A172 (cell line): Measurements from ENCODE around the gene UGT1A10. TPM values are rescaled to one million over a fixed set of nuclear protein-coding genes. Genes with fewer than 3 reads are reported as not detected.
A peak's percentile ranks its signal among the peaks of the same experiment; 100 is the strongest.
"Not testable (repeated sequence)": the region's sequence is repeated elsewhere in the genome, so short reads cannot be mapped to it uniquely, and the experiment has no call there.

Source experiments
- DNase-seq: peaks from one replicate; pipeline ENCODE4 v3.0.0-alpha.2; 2015; ENCODE audit warnings: low spot score
- total RNA-seq: library from RNA; depleted of rRNA; stranded (reverse); fragments of >200 nt; shearing (Covaris generic); gene quantifications from 2 replicates; pipeline ENCODE4 v1.2.3, GENCODE V29; 2014

The UGT1A10 gene
- total RNA-seq, 1 experiment from 2014 or later, result not detected

DNA sequence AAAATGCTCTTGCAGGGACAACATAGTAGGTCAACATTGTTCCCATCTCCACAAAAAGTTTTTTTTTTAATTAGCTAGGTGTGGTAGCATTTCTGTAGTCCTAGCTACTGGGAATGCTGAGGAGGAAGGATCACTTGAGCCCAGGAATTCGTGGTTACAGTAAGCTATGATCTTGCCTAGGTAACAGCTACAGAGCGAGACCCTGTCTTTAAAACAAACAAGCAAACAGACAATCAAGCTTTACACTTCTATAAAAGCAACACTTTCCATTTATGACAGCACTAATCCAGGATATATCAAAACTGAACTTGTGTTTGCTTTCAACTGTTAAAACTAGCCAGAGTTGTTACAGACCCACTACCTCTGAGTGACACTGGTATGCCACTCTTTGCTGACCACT, 104.6 kb downstream of the UGT1A10 start:
- no peak for DNase-seq

DNA sequence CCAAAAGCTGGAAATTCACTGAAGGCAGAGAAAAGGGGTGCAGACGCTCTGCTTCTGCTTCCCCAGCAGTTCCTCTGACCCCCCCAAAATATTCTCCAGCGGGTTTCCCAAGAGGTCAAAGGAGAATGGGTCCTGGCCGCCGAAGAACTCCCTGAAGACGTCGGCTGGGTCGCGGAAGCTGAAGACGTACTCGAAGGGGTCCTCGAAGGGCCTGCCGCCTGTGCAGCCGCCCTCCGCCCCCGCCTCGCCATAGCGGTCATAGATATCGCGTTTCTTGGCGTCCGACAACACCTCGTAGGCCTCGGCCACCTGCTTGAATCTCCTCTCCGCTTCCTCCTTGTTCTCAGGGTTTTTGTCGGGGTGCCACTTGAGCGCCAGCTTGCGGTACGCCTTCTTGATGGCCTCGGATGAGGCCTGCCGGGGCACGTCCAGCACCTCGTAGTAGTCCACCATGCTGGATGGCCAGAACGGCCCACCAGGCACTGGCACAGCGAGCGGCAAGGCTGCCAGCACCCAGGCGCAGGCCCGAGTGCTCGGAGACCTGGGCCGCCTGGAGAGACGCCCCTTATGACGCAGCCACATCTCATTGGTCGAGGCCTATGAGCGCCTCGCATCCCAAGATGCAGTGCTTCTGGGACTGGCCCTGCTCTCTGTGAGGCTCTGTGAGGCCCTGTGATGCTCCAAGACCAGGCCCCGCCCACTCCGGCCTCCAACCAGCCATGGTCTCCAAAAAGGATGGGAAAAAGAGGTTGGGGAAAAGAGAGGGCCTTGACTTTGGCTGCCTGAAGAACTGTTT, 107.4 kb downstream of the UGT1A10 start:
- DNase-seq, result no peak

DNA sequence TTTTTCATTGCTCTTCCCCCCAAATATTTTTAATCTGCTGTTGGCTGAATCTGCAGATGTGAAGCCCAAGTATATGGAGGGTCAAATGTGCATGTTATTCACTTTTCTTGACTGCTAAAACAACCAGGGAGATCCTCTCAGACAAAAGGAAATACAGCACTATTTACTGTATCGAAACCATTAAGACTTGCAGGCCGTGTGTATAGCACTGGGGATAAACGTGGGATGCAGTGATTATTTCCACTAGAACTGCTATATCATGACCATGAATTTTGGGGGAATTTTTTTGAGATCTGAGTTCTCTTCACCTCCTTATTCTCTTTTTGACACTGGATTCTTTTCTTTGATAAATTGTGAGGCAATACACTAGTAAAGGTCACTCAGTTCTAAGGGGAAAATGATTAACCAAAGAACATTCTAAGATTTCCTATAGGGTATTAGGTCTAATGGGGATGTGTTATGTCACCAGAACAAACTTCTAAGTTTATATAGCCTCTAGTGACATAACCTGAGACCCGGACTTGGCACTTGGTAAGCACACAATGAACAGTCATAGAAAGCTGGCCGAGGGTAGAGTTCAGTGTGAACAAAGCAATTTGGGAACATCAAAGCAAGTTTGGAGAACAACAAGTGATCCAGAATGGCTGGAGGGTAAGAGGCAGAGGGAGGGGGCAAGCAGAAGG, 109.0 kb downstream of the UGT1A10 start:
- no peak for DNase-seq

DNA sequence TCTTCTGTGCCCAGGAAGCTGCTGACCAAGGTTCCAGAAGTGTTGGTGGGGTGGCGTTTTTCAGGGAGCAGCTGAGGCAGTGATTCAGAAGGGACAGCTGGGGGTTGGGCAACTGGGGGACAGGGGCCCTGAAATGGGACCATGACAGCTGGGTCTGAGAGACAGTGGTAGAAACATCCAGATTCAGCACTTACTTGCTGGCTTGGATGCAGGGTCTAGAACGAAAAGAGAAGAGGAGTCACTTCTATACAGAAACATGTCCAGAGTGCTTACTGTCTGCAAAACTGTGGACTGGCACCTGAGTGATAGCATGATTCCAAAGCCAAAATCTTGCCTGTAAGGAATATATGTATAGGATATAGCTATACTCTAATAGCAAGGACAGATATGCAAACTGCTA, 109.6 kb downstream of the UGT1A10 start:
- DNase-seq, result not testable (repeated sequence)

DNA sequence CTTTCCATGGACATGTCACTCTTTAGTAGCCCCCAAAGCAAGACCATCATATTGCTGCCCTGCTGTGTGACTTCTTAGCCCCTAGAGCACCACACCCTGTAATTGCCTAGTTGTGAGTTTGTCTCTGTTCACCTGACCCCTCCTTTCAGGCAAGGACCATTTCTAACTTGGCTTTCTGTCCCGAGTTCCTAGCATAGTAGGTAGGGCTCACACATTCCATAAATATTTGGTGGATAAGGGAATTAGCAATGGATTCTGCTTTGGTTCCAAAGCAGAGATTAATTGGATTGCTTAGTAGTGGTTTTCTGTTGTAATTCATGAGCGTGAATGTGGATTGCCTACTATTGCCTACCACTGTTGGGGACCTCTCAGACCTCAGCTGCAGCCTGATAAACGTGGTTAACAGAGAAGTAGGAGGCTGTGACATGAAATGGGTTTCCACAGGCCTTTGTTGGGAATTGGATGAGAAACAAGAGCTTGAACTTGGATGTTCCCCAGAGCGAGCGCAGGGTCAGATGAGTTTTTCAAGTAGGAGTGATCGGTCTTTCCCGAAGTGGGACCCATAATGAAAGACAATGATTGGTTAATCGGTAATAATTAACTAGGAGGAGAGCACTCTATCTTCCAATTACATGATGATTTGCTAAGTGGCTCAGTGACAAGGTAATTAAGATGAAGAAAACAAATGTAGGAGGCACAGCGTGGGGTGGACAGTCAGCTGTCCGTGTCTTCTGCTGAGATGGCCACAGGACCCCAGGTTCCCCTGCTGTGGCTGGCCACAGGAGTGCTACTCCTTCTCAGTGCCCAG, 110.4 kb downstream of the UGT1A10 start:
- peak; percentile 46 for DNase-seq

DNA sequence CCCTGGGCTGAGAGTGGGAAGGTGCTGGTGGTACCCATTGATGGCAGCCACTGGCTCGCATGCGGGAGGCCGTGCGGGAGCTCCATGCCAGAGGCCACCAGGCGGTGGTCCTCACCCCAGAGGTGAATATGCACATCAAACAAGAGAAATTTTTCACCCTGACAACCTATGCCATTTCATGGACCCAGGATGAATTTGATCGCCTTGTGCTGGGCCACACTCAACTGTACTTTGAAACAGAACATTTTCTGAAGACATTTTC, 111.0 kb downstream of the UGT1A10 start:
- DNase-seq, result no peak

DNA sequence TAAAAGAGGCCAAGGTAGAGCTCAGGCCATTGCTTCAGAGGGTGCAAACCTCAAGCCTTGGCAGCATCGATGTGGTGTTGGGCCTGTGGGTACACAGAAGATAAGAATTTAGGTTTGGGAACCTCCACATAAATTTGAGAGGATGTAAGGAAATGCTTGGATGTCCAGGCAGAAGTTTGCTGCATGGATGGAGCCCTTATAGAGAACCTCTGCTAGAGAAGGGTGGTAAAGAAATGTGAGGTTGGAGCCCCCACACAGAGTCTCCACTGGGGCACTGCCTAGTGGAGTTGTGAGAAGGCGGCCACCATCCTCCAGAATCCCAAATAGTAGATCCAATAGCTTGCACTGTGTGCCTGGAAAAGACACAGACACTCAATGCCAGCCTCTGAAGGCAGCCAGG, 114.4 kb downstream of the UGT1A10 start:
- not testable (repeated sequence) for DNase-seq

DNA sequence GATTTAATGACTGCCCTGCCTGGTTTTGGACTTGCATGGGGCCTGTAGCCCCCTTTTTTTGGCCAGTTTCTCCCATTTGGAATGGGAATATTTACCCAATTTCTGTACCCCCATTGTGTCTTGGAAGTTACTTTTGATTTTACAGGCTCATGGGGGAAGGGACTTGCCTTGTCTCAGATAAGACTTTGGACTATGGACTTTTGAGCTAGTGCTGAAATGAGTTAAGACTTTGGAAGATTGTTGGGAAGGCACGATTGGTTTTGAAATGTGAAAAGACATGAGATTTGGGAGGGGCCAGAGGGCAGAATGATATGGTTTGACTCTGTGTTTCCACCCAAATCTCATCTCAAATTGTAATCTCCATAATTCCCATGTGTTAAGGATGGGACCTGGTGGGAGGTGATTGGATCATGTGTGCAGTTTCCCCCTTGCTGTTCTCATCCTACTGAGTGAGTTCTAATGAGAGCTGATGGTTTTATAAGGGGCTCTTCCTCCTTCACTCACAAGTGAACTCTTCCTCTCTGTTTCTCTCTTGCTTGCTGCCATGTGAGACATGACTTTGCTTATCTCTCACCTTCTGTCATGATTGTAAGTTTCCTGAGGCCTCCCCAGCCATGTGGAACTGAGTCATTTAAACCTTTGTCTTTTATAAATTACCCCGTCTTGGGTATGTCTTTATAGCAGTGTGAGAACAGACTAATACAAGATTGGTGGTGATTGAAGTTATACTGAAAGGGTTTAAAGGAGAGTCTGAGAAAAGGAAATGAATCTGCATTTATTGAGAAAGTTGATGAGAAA, 115.2 kb downstream of the UGT1A10 start:
- DNase-seq, result not testable (repeated sequence)

DNA sequence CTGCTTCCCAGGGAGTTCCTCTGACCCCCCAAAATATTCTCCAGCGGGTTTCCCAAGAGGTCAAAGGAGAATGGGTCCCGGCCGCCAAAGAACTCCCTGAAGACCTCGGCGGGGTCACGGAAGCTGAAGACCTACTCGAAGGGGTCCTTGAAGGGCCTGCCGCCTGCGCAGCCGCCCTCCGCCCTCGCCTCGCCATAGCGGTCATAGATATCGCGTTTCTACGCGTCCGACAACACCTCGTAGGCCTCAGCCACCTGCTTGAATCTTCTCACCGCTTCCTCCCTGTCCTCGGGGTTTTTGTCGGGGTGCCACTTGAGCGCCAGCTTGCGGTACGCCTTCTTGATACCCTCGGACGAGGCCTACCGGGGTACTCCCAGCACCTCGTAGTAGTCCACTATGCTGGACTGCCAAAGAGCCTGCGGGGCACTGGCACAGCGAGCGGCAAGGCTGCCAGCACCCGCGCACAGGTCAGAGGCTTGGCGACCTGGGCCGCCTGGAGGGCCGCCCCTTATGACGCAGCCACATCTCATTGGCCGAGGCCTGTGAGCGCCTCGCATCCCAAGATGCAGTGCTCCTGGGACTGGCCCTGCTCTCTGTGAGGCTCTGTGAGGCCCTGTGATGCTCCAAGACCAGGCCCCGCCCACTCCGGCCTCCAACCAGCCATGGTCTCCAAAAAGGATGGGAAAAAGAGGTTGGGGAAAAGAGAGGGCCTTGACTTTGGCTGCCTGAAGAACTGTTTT, 118.8 kb downstream of the UGT1A10 start:
- DNase-seq, result no peak

DNA sequence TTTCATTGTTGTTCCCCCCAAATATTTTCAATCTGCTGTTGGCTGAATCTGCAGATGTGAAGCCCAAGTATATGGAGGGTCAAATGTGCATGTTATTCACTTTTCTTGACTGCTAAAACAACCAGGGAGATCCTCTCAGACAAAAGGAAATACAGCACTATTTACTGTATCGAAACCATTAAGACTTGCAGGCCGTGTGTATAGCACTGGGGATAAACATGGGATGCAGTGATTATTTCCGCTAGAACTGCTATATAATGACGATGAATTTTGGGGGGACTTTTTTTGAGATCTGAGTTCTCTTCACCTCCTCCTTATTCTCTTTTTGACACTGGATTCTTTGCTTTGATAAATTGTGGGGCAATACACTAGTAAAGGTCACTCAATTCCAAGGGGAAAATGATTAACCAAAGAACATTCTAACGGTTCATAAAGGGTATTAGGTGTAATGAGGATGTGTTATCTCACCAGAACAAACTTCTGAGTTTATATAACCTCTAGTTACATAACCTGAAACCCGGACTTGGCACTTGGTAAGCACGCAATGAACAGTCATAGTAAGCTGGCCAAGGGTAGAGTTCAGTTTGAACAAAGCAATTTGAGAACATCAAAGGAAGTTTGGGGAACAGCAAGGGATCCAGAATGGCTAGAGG, 120.3 kb downstream of the UGT1A10 start:
- DNase-seq, result no peak

DNA sequence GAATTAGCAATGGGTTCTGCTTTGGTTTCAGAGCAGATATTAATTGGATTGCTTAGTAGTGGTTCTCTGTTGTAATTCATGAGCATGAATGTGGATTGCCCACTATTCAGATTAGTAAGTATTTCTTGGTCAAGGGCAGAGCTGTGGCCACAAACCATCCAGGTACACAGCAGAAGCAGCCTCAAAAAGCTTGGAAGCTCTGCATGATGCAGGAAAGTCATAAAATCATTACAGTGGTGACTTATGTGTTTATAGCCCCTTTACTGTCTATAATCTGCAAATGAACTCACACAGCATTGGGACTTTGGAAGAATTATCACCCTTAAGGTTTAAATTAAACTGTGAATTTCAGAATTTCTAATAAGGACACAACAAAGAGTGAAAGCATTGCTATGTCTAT, 121.9 kb downstream of the UGT1A10 start:
- DNase-seq, result no peak

DNA sequence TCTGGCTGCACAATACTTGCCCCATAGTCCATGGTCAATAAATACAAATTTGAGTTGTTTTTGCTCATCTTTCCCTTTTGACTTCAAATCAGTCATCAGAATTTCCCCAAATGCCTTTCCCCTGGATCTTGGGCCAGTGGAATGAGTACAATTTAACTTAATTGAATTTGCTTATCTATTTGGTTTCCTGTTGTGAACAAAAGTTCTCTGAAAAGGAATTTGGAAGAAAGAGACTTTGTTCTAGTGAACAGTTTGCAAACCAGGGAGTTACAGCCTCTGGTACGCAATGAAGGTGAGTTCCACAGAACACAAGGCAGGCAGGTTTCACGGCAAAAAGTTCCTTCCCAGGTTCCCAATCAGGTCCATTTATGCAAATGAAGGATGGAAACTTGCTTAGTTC, 122.6 kb downstream of the UGT1A10 start:
- DNase-seq, result no peak

DNA sequence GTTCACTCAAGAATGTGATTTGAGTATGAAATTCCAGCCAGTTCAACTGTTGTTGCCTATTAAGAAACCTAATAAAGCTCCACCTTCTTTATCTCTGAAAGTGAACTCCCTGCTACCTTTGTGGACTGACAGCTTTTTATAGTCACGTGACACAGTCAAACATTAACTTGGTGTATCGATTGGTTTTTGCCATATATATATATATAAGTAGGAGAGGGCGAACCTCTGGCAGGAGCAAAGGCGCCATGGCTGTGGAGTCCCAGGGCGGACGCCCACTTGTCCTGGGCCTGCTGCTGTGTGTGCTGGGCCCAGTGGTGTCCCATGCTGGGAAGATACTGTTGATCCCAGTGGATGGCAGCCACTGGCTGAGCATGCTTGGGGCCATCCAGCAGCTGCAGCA, 123.8 kb downstream of the UGT1A10 start, which contains the start of gene UGT1A1:
Gene UGT1A1 (plus strand): TSS at position 228 of the 400 bp plus-strand sequence. CDS start 18 bp downstream, at position 246.
- no peak for DNase-seq

DNA sequence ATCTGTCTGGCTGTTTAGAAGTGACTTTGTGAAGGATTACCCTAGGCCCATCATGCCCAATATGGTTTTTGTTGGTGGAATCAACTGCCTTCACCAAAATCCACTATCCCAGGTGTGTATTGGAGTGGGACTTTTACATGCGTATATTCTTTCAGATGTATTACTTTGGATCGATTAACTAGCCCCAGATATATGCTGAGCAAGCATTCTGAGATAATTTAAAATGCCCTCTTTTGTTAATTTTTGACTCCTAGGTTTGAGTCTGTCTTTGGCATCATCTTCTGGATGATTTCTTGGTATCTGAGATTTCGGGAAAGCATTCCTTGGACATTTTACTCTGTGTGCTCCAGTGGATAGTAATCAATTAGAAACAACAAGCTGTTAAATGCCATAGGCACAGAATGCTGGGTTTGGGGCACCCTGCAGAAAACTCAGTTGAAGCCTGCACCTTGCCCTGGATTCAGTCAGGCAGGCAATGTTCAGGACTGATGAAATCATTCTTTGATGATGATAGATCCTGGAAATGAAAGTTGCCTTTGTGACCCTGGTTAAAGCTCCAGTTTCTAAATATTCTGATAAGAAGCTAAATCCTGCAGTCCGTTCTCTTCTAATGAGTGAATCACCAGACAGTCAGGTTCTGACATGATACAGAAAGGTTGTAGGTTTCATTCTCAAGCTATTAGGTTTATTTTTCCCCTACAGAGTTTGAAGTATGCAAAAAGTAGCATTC, 125.0 kb downstream of the UGT1A10 start:
- DNase-seq, result no peak

DNA sequence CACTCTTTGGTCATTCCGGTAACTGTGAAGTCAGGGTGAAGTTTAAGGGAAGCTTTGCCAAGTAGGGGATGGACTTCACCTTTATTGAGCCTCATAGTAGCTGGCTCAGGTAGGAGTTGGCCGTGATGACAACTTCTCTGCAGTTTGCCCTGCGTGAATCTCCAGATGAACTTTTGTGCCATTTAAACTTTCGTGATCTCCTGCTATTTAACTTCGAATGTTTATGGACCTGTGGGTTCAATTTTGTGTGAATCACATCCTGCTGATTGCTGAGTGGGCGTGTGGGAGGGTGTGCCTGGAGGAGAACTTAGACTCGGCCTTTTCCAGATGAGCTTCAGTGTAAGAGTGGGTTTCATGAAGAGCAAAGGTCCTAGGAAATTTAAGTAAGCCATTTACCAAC, 128.0 kb downstream of the UGT1A10 start:
- peak; percentile 29 for DNase-seq

DNA sequence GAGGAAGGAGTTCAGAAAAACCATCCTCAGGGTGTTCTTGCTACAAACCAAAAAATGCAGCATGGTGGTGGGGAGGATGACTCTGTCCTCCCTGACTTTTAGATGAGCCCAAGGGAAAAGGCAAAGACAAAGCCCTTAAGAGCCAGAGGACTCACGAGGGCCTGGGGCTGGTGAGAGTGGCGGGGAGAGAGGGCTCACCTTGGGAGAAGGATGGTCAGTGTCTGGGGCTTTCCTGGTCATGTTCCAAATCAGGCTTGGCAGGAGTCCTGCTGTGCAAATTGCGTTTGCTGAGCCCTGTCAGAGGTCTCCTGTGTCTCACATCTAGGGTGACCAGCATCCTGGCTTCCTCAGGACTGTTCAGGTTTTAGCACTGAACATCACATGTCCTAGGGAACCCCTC, 128.5 kb downstream of the UGT1A10 start:
- DNase-seq, result no peak

DNA sequence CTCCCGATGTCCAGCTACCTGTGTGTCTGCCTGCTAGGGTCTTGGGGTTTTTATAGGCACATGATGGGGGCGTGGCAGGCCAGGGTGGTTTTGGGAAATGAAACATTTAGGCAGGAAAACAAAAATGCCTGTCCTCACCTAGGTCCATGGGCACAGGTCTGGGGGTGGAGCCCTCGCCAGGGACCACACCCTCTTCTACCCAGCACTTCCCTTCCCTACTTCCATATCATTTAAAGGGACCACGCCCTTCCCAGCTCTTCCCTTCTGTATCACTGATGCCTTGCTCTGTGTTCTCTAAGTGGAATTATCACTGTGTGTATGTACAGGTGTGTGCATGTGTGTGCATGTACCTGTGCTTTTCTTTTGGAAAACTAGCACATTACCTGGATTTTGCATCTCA, 130.2 kb downstream of the UGT1A10 start:
- DNase-seq, result no peak

DNA sequence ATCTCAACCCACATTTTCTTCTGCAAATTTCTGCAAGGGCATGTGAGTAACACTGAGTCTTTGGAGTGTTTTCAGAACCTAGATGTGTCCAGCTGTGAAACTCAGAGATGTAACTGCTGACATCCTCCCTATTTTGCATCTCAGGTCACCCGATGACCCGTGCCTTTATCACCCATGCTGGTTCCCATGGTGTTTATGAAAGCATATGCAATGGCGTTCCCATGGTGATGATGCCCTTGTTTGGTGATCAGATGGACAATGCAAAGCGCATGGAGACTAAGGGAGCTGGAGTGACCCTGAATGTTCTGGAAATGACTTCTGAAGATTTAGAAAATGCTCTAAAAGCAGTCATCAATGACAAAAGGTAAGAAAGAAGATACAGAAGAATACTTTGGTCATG, 131.8 kb downstream of the UGT1A10 start:
- DNase-seq, result no peak

DNA sequence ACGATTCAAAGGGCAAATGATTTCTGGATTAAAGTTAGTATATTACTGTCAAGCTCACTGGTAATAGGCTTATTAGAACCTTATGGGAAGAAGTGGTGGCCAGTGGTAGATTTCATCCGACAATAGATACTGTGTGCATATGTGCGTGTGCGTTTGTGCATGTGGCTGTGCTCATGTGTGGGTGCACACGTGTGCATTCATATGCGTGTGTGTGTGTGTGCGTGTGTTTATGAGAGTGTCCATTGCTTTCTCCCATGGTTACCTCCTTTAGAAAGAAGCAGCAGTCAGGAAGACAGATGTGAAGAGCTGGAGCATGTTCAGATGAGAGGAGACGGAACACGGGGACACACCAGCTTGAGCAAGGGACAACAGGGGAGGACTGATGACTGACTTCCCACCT, 133.0 kb downstream of the UGT1A10 start:
- no peak for DNase-seq

DNA sequence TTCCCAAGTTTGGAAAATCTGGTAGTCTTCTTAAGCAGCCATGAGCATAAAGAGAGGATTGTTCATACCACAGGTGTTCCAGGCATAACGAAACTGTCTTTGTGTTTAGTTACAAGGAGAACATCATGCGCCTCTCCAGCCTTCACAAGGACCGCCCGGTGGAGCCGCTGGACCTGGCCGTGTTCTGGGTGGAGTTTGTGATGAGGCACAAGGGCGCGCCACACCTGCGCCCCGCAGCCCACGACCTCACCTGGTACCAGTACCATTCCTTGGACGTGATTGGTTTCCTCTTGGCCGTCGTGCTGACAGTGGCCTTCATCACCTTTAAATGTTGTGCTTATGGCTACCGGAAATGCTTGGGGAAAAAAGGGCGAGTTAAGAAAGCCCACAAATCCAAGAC, 135.9 kb downstream of the UGT1A10 start:
- DNase-seq, result no peak
